HG03196 (cell line): Measurements from ENCODE around the gene ZBTB1.
"Not testable (repeated sequence)": the region's sequence is repeated elsewhere in the genome, so short reads cannot be mapped to it uniquely, and the experiment has no call there.

Experiments
- ATAC-seq: cut with Tn5 transposase; IDR thresholded peaks from one replicate; pipeline ENCODE4 v1.9.1; 2021; ENCODE audit not compliant: unreplicated experiment

ZBTB1 gene

GRCh38 chr14:64496764-64497163 is 7.8 kb upstream of the ZBTB1 start:
- ATAC-seq = no peak

- ATAC-seq = no peak
Measured at GRCh38 chr14:64500088-64500487, 4.5 kb upstream of the ZBTB1 start.

GRCh38 chr14:64501411-64502171 is 3.0 kb upstream of the ZBTB1 start:
- no peak for ATAC-seq

GRCh38 chr14:64502456-64502855 is 2.1 kb upstream of the ZBTB1 start:
- no peak for ATAC-seq

- ATAC-seq = no peak
Measured at GRCh38 chr14:64502887-64503433, 1.6 kb upstream of the ZBTB1 start.

GRCh38 chr14:64503434-64504309 is 898 bp upstream of the ZBTB1 start, which contains the start of gene ZBTB25:
TSS of gene ZBTB25 (minus strand) at chr14:64503838. CDS start at chr14:64490533, 13,305 bp downstream.
- peak; percentile 58 for ATAC-seq

- peak; percentile 26 for ATAC-seq
Measured at GRCh38 chr14:64504897-64505794, 576 bp downstream of the ZBTB1 start.

GRCh38 chr14:64506721-64507120 is 2.2 kb downstream of the ZBTB1 start:
- ATAC-seq = no peak

- ATAC-seq = no peak
Measured at GRCh38 chr14:64507376-64508156, 3.0 kb downstream of the ZBTB1 start.

- ATAC-seq = no peak
Measured at GRCh38 chr14:64508215-64508776, 3.7 kb downstream of the ZBTB1 start.

- no peak for ATAC-seq
Measured at GRCh38 chr14:64509036-64509435, 4.5 kb downstream of the ZBTB1 start.

- ATAC-seq = no peak
Measured at GRCh38 chr14:64510825-64511671, 6.5 kb downstream of the ZBTB1 start.

- no peak for ATAC-seq
Measured at GRCh38 chr14:64513271-64513670, 8.7 kb downstream of the ZBTB1 start.

- ATAC-seq = no peak
Measured at GRCh38 chr14:64515053-64515452, 10.5 kb downstream of the ZBTB1 start.

- ATAC-seq = no peak
Measured at GRCh38 chr14:64516969-64517368, 12.4 kb downstream of the ZBTB1 start.

GRCh38 chr14:64517667-64518066 is 13.1 kb downstream of the ZBTB1 start:
- ATAC-seq = not testable (repeated sequence)

GRCh38 chr14:64518229-64518628 is 13.7 kb downstream of the ZBTB1 start:
- ATAC-seq = no peak

- ATAC-seq = no peak
Measured at GRCh38 chr14:64520699-64521098, 16.1 kb downstream of the ZBTB1 start.
